HFFc6 (cell line): ENCODE results near the gene HLA-DQA1. TPM values are rescaled to one million over a fixed set of nuclear protein-coding genes. Genes with fewer than 3 reads are reported as not detected.

Experiments
- DNase-seq: peaks from one replicate; pipeline ENCODE4 v3.0.0-alpha.2; 2018
- H3K27ac Mint-ChIP-seq: 2 replicates; pipeline ENCODE4 v1.8.0; 2020; ENCODE audit warnings: mild to moderate bottlenecking, mixed read lengths
- H3K27me3 Mint-ChIP-seq: 2 replicates; pipeline ENCODE4 v1.8.0; 2021; ENCODE audit warnings: mild to moderate bottlenecking, moderate library complexity, mixed read lengths; ENCODE audit not compliant: insufficient read depth
- H3K36me3 Mint-ChIP-seq: 2 replicates; pipeline ENCODE4 v1.8.0; 2021; ENCODE audit warnings: low read depth, mixed read lengths
- H3K4me1 Mint-ChIP-seq: 2 replicates; pipeline ENCODE4 v1.8.0; 2020; ENCODE audit warnings: low read depth, mixed read lengths
- H3K4me3 Mint-ChIP-seq: 2 replicates; pipeline ENCODE4 v1.8.0; 2020; ENCODE audit warnings: mild to moderate bottlenecking, moderate library complexity, mixed read lengths
- H3K9me3 Mint-ChIP-seq: 2 replicates; pipeline ENCODE4 v1.8.0; 2020; ENCODE audit warnings: mild to moderate bottlenecking, mixed read lengths
- total RNA-seq, 6 experiments: library from RNA; stranded (reverse); fragmentation: NEBNext Ultra II Directional; extraction: Animal tissue kit (Norgen Biotek cat#: 25700); gene quantifications; 2 replicates in 1 of 6; 3 replicates in 5 of 6; pipeline ENCODE4 v1.2.3, GENCODE V29; 2021
- TF ChIP-seq, protein P1 (sequence below): fragments of 200-600 bp; sonication (generic); IDR thresholded peaks from 2 replicates; pipeline ENCODE4 v1.5.0; 2021; ENCODE audit warnings: antibody characterized with exemption, mild to moderate bottlenecking

HLA-DQA1 gene
- total RNA-seq, 6 experiments from 2014 or later = not detected

DNA sequence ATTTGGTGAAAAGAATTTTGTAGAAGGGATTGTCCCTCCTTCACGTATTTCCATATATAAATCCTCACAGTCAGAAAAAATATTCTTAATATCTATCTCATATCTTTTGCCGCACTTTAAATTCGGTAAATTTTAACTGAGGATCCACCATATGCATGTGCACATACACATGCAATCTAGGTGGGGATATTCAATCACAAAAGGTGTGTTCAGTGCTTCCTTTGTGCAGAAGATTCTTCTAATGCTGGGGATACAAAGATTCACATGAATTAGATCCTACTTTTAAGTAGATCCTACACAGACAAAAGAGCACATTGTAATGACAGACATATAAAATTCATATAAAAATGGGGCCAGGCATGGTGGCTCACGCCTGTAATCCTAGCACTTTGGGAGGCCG lies 34.0 kb upstream of the HLA-DQA1 start:
- peaks cover 11% of the 10 kb centered on the region for H3K27me3 Mint-ChIP-seq
- TF ChIP-seq, protein P1, sequence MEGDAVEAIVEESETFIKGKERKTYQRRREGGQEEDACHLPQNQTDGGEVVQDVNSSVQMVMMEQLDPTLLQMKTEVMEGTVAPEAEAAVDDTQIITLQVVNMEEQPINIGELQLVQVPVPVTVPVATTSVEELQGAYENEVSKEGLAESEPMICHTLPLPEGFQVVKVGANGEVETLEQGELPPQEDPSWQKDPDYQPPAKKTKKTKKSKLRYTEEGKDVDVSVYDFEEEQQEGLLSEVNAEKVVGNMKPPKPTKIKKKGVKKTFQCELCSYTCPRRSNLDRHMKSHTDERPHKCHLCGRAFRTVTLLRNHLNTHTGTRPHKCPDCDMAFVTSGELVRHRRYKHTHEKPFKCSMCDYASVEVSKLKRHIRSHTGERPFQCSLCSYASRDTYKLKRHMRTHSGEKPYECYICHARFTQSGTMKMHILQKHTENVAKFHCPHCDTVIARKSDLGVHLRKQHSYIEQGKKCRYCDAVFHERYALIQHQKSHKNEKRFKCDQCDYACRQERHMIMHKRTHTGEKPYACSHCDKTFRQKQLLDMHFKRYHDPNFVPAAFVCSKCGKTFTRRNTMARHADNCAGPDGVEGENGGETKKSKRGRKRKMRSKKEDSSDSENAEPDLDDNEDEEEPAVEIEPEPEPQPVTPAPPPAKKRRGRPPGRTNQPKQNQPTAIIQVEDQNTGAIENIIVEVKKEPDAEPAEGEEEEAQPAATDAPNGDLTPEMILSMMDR = no peak

DNA sequence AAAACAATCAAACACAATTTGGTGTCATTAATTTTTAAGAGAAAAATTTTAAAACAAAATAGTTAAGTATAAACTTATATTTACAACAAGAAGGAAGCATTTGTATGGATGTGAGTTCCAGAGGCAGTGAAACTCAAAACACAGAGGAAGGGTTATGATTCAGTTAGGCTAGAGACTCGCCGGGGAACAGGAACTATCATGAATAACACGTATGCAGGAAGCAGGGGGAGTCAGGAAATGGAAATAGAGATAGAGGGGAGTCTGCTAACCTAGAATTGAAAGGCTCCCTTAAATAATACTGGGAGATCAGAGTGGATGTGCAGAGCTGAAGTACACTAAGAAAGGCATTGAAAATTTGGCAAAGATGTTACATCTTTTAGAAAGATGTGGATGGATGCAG lies 33.3 kb upstream of the HLA-DQA1 start:
- Mint-ChIP-seq H3K27me3 (peaks cover 11% of the 10 kb centered on the region), H3K4me3 (no peak overlapping the region), H3K9me3 (peaks cover 3% of the 10 kb centered on the region; the same call in 1 of the 2 replicates), H3K27ac (no peak overlapping the region), H3K4me1 (no peaks in the 10 kb centered on the region), H3K36me3 (no peaks in the 10 kb centered on the region)
- DNase-seq = no peak
- TF ChIP-seq, protein P1 = no peak

More for the DNA sequence above, 34.0 kb upstream of the HLA-DQA1 start:
- no peak overlapping the region for H3K27ac Mint-ChIP-seq
- no peaks in the 10 kb centered on the region for H3K36me3 Mint-ChIP-seq
- H3K9me3 Mint-ChIP-seq = peaks cover 4% of the 10 kb centered on the region; the same call in 1 of the 2 replicates
- no peak for DNase-seq
- H3K4me3 Mint-ChIP-seq = no peak overlapping the region
- no peaks in the 10 kb centered on the region for H3K4me1 Mint-ChIP-seq

DNA sequence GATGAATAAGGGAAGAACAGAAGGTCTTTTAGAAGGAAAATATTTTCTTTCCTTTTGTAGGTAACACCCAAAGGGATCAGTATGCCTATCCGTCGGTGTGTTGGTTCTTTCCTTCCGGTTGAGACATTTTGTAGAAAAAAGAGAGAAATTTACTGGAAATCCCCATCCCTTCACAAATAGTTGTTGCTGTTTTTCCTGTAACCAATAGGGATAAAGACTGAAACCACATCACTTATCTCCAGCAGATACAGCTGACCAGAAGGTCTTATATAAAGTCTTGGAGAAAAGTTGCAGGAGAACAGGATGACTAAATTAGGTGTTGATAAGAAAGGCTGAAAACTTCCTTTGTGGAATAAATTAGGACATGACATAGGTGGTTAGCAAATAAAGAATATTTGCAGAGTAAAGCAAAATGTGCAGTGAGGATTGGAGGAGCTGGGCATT lies 32.8 kb upstream of the HLA-DQA1 start:
- no peak for DNase-seq
- Mint-ChIP-seq H3K27ac (no peak overlapping the region), H3K27me3 (peaks cover 11% of the 10 kb centered on the region), H3K36me3 (no peaks in the 10 kb centered on the region), H3K4me3 (no peak overlapping the region), H3K4me1 (no peaks in the 10 kb centered on the region), H3K9me3 (no peaks in the 10 kb centered on the region)
- TF ChIP-seq, protein P1 = no peak

DNA sequence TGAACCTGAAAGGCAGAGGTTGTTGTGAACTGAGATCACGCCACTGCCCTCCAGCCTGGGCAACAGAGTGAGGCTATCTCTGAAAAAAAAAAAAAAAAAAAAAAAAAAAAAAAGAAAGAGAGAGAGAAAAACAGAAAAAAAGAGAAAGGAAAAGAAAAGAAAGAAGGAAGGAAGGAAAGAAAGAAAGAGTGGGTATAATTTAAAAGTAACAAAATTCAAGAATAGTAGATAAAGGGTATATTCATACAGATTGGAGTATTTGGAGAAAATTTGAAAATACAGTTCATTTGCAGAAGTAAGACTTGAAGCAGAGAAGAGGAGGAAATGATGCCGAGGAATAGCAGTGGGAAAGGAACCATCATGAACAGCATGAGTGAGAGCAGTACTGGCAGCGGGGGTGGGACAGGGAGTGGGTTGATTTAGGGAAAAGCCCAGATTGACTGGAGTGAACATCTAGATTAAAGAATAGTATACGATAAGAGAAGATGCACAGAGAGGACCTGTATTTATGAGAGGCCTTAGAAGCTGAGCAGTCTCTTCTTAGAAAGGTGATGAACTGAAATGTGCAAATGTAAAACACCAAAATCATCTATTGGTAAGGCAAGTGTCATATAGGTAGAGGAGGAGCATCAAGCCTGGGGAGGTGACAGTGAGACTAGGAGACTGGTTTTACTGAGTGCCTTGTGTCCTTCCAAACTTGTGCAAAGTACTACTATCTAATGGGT lies 29.8 kb upstream of the HLA-DQA1 start:
- H3K4me1 Mint-ChIP-seq = no peaks in the 10 kb centered on the region
- TF ChIP-seq, protein P1 = no peak
- H3K27me3 Mint-ChIP-seq = peaks cover 11% of the 10 kb centered on the region
- no peak overlapping the region for H3K27ac Mint-ChIP-seq
- no peak for DNase-seq
- H3K36me3 Mint-ChIP-seq = no peaks in the 10 kb centered on the region
- H3K4me3 Mint-ChIP-seq = no peak overlapping the region
- H3K9me3 Mint-ChIP-seq = no peaks in the 10 kb centered on the region

DNA sequence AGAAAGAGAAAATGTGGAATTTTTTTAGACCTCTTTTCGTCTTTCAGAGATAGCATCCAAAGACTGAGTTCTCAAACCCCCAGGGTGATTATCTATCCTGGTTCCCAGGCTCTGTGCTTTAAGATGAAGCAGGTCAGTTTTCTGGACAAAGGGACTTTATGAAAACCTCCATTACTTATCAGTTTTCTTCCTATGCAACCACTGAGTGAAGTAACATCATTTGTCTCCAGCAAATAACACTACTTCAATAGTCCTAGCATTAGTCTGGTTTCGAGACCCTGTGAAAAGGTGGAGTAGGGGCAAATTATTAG lies 29.3 kb upstream of the HLA-DQA1 start:
- no peak for DNase-seq
- no peak overlapping the region for H3K27ac Mint-ChIP-seq
- H3K4me3 Mint-ChIP-seq = no peak overlapping the region
- no peaks in the 10 kb centered on the region for H3K9me3 Mint-ChIP-seq
- no peaks in the 10 kb centered on the region for H3K4me1 Mint-ChIP-seq
- peaks cover 11% of the 10 kb centered on the region for H3K27me3 Mint-ChIP-seq
- TF ChIP-seq, protein P1 = no peak
- H3K36me3 Mint-ChIP-seq = no peaks in the 10 kb centered on the region
